ENCODE measurements around the gene GRM1. TPM values are rescaled to one million over a fixed set of nuclear protein-coding genes. Genes with fewer than 3 reads are reported as not detected.

GRM1 gene
- total RNA-seq, 4 donors from 2014 or later: under 0.01 to 0.19 TPM; not detected in 2

GRCh38 chr6:146331013-146331412, 302.2 kb downstream of the GRM1 start:
- H3K4me1 ChIP-seq: peaks cover 0 to 2% (median 0%) of the 10 kb centered on the region in 4 donors
- no peak overlapping the region for H3K4me3 ChIP-seq
- H3K9me3 ChIP-seq: no peaks in the 10 kb centered on the region
- TF ChIP-seq EP300 (IDR thresholded peaks at IDR 0.05): no peak
- TF ChIP-seq POLR2A (IDR thresholded peaks at IDR 0.05; ENCODE audit: low read depth): no peak
- TF ChIP-seq, protein P1, sequence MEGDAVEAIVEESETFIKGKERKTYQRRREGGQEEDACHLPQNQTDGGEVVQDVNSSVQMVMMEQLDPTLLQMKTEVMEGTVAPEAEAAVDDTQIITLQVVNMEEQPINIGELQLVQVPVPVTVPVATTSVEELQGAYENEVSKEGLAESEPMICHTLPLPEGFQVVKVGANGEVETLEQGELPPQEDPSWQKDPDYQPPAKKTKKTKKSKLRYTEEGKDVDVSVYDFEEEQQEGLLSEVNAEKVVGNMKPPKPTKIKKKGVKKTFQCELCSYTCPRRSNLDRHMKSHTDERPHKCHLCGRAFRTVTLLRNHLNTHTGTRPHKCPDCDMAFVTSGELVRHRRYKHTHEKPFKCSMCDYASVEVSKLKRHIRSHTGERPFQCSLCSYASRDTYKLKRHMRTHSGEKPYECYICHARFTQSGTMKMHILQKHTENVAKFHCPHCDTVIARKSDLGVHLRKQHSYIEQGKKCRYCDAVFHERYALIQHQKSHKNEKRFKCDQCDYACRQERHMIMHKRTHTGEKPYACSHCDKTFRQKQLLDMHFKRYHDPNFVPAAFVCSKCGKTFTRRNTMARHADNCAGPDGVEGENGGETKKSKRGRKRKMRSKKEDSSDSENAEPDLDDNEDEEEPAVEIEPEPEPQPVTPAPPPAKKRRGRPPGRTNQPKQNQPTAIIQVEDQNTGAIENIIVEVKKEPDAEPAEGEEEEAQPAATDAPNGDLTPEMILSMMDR (IDR thresholded peaks at IDR 0.05): no peak
- TF ChIP-seq POLR2AphosphoS5 (IDR thresholded peaks at IDR 0.05): no peak
- H3K27ac ChIP-seq (replicated peaks in 1 of 4): no peak overlapping the region
- intact Hi-C loops (cut with DNase I): no loop called here
- H3K27me3 ChIP-seq: peaks cover 0 to 3% (median 0%) of the 10 kb centered on the region in 4 donors
- DNase-seq (ENCODE audit: extremely low spot score): no peak
- WGBS: 83% methylated on average over 3 of the region's 3 CpGs
- no peaks in the 10 kb centered on the region for H3K36me3 ChIP-seq

DNA sequence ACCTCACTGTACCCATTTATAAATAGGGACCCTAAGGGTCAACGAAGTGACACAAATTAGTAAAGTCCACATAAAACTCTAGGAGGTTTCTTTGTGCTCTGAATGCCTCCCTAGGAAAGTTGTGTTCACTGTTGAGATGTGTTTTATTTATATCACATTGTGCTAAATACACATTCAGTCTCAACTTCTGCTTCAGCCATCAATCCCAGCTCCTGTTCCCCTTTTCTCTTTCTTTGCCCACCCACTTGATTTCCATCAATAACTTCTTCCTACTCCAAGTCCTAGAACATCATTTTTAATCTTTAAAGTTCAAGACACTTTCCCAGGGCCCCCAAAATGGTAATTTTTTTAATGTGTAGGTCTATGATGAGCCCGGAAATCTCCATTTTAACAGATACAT, 306.5 kb downstream of the GRM1 start:
- Histone ChIP-seq H3K27ac (replicated peaks in 1 of 4) (no peak overlapping the region), H3K27me3 (peaks cover 0 to 3% (median 0%) of the 10 kb centered on the region in 4 donors), H3K4me3 (no peak overlapping the region), H3K9me3 (no peaks in the 10 kb centered on the region), H3K4me1 (peaks cover 0 to 11% (median 3%) of the 10 kb centered on the region in 4 donors), H3K36me3 (no peaks in the 10 kb centered on the region)
- intact Hi-C loops (cut with DNase I): no loop called here
- WGBS: 80% methylated on average over 2 of the region's 2 CpGs
- TF ChIP-seq EP300 (IDR thresholded peaks at IDR 0.05) (no peak), POLR2A (IDR thresholded peaks at IDR 0.05; ENCODE audit: low read depth) (no peak), POLR2AphosphoS5 (IDR thresholded peaks at IDR 0.05) (no peak)
- TF ChIP-seq, protein P1 (IDR thresholded peaks at IDR 0.05): no peak
- no peak for DNase-seq (ENCODE audit: extremely low spot score)

DNA sequence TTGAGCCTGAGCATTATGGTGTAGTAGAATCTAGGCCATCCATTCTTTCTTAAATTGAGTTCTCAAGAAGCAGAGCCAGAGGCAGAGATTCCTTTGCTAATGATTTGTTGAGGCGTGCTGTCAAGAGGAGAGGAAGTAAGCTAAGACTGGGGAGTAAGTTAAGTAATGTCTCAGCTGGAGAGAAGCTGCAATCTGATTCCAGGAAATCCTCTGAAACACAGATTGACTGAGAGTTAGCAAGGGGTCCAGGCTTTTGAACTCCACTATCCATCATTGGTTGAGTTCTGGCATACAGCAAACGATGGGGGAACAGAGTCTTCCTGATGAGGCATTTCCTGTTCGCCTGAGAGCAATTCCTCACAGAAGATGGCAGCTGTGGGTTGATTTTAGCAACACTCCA, 307.3 kb downstream of the GRM1 start:
- Histone ChIP-seq H3K36me3 (no peaks in the 10 kb centered on the region), H3K4me1 (peaks cover 0 to 11% (median 3%) of the 10 kb centered on the region in 4 donors), H3K27me3 (no peaks in the 10 kb centered on the region), H3K9me3 (no peaks in the 10 kb centered on the region), H3K4me3 (no peak overlapping the region), H3K27ac (replicated peaks in 1 of 4) (no peak overlapping the region)
- TF ChIP-seq POLR2A (IDR thresholded peaks at IDR 0.05; ENCODE audit: low read depth): no peak
- TF ChIP-seq, protein P1 (IDR thresholded peaks at IDR 0.05): no peak
- TF ChIP-seq POLR2AphosphoS5 (IDR thresholded peaks at IDR 0.05): no peak
- no peak for TF ChIP-seq EP300 (IDR thresholded peaks at IDR 0.05)
- intact Hi-C loops (cut with DNase I): no loop called here
- WGBS: 53% methylated on average over 3 of the region's 3 CpGs
- no peak for DNase-seq (ENCODE audit: extremely low spot score)

DNA sequence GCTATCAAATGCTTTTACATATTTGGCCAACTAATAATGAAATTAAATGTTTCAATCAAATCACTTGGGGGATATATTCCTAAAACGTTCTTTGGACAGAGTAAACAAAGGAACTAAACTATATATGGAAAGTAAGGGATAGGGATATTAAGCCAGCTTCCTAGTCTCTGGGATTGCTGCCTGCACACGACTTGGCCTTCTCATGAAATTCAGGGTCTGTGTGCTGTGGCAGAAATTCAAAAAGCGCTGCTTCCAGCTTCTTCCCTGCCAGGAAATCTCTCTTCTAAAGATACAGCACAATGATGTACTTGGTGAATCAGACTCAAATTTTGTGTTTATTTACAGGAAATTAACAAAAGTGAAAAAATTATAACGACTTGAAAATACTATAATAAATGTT, 308.5 kb downstream of the GRM1 start:
- H3K9me3 ChIP-seq: no peaks in the 10 kb centered on the region
- H3K36me3 ChIP-seq: no peaks in the 10 kb centered on the region
- peaks cover 0 to 11% (median 3%) of the 10 kb centered on the region in 4 donors for H3K4me1 ChIP-seq
- no peak for TF ChIP-seq POLR2A (IDR thresholded peaks at IDR 0.05; ENCODE audit: low read depth)
- no peak for TF ChIP-seq EP300 (IDR thresholded peaks at IDR 0.05)
- TF ChIP-seq POLR2AphosphoS5 (IDR thresholded peaks at IDR 0.05): no peak
- TF ChIP-seq, protein P1 (IDR thresholded peaks at IDR 0.05): no peak
- H3K27ac ChIP-seq (replicated peaks in 1 of 4): no peak overlapping the region
- no peak for DNase-seq (ENCODE audit: extremely low spot score)
- no peak overlapping the region for H3K4me3 ChIP-seq
- WGBS: 36% methylated on average over 4 of the region's 4 CpGs
- intact Hi-C loops (cut with DNase I): no loop called here
- H3K27me3 ChIP-seq: no peaks in the 10 kb centered on the region

DNA sequence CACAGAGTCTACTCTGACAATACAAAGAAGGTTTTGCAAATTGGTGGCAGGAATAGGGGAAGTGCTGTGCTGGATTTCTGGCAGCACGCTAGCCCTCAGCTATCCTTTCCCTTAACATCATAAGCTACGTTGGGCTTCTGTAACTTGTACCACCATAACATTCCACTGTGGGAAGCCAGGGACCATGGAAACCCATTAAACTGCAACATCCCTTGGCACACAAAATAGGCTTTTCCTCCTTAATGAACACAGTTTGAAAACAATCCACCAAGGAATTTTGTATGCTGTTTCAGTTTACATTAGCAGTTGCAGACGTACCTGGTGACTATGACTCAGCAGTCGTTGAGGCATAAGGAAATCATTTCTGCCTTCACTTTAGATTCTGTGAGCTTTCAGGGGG, 310.9 kb downstream of the GRM1 start:
- no peak overlapping the region for H3K4me3 ChIP-seq
- H3K27ac ChIP-seq (replicated peaks in 1 of 4): no peak overlapping the region
- no peak for DNase-seq (ENCODE audit: extremely low spot score)
- no peaks in the 10 kb centered on the region for H3K27me3 ChIP-seq
- TF ChIP-seq POLR2AphosphoS5 (IDR thresholded peaks at IDR 0.05) (no peak), POLR2A (IDR thresholded peaks at IDR 0.05; ENCODE audit: low read depth) (no peak), EP300 (IDR thresholded peaks at IDR 0.05) (no peak)
- TF ChIP-seq, protein P1 (IDR thresholded peaks at IDR 0.05): no peak
- H3K4me1 ChIP-seq: peaks cover 0 to 11% (median 3%) of the 10 kb centered on the region in 4 donors
- H3K36me3 ChIP-seq: no peaks in the 10 kb centered on the region
- WGBS: 36% methylated on average over 4 of the region's 4 CpGs
- intact Hi-C loops (cut with DNase I): no loop called here
- H3K9me3 ChIP-seq: no peaks in the 10 kb centered on the region
